ENCODE data around the gene PHF21A.

GRCh38 chr11:46133119-46133518, 11.9 kb upstream of the PHF21A start:
- TF ChIP-seq CTCF (optimal IDR thresholded peaks at IDR 0.05 in 1 of 3, IDR thresholded peaks at IDR 0.05 in 1 of 3, conservative IDR thresholded peaks at IDR 0.05 in 1 of 3; ENCODE audit: extremely low read depth in 1 of 3, insufficient read depth in 2 of 3, low read length in 3 of 3) (no peak), EZH2 (IDR thresholded peaks at IDR 0.05; ENCODE audit: low read length) (no peak)

All from keratinocyte (primary cell).